Measurements from ENCODE around the gene CLIC4.

Gene CLIC4

GRCh38 chr1:24825174-24825573, 79.9 kb downstream of the CLIC4 start:
- no peak for DNase-seq (ENCODE audit: low read depth, low spot score)
- CTCF ChIA-PET = interaction anchor here (0.7 to 16.1 kb wide), 10 partner anchors 10 to 379 kb away, joined by 3 to 307 read pairs (median 4); no protein-coding TSS in a partner anchor
- POLR2A ChIA-PET = interaction anchor here (0.6 kb wide), 1 partner anchor 162 kb away, joined by 3 read pairs; no protein-coding TSS in a partner anchor
- H3K4me3 ChIP-seq (ENCODE audit: low read depth, low read length) = no peak overlapping the region
- no peak for TF ChIP-seq CTCF (IDR thresholded peaks at IDR 0.05; ENCODE audit: insufficient read depth, low read length, missing control alignments)

- ChIA-PET CTCF (interaction anchor here (1.1 to 16.1 kb wide), 4 partner anchors 10 to 239 kb away, joined by 3 to 307 read pairs (median 17); no protein-coding TSS in a partner anchor), POLR2A (no interaction called here)
- H3K4me3 ChIP-seq (ENCODE audit: low read depth, low read length) = no peak overlapping the region
- DNase-seq (ENCODE audit: low read depth, low spot score) = no peak
- no peak for TF ChIP-seq CTCF (IDR thresholded peaks at IDR 0.05; ENCODE audit: insufficient read depth, low read length, missing control alignments)
Measured at GRCh38 chr1:24826510-24826909, 81.3 kb downstream of the CLIC4 start.

GRCh38 chr1:24827379-24828135, 82.3 kb downstream of the CLIC4 start:
- ChIA-PET POLR2A (no interaction called here), CTCF (interaction anchor here (1.0 to 16.1 kb wide), 7 partner anchors 9 to 240 kb away, joined by 3 to 307 read pairs (median 3); no protein-coding TSS in a partner anchor)
- H3K4me3 ChIP-seq (ENCODE audit: low read depth, low read length) = no peak overlapping the region
- no peak for TF ChIP-seq CTCF (IDR thresholded peaks at IDR 0.05; ENCODE audit: insufficient read depth, low read length, missing control alignments)
- no peak for DNase-seq (ENCODE audit: low read depth, low spot score)

- no peak for TF ChIP-seq CTCF (IDR thresholded peaks at IDR 0.05; ENCODE audit: insufficient read depth, low read length, missing control alignments)
- POLR2A ChIA-PET = no interaction called here
- CTCF ChIA-PET = interaction anchor here (1.0 to 16.1 kb wide), 7 partner anchors 8 to 160 kb away, joined by 3 to 307 read pairs (median 4); no protein-coding TSS in a partner anchor
- DNase-seq (ENCODE audit: low read depth, low spot score) = no peak
- no peak overlapping the region for H3K4me3 ChIP-seq (ENCODE audit: low read depth, low read length)
Measured at GRCh38 chr1:24828183-24828886, 83.1 kb downstream of the CLIC4 start.

GRCh38 chr1:24828887-24829192, 83.6 kb downstream of the CLIC4 start:
- TF ChIP-seq CTCF (IDR thresholded peaks at IDR 0.05; ENCODE audit: insufficient read depth, low read length, missing control alignments) = no peak
- POLR2A ChIA-PET = no interaction called here

More at GRCh38 chr1:24828887-24829192, 83.6 kb downstream of the CLIC4 start:
- H3K4me3 ChIP-seq (ENCODE audit: low read depth, low read length) = no peak overlapping the region
- CTCF ChIA-PET = interaction anchor here (1.2 to 16.1 kb wide), 5 partner anchors 8 to 143 kb away, joined by 4 to 307 read pairs (median 9); no protein-coding TSS in a partner anchor
- no peak for DNase-seq (ENCODE audit: low read depth, low spot score)
